Stimulated activated naive CD8-positive, alpha-beta T cell treated with anti-CD3 and anti-CD28 coated beads, Interleukin-15, Interleukin-2, amounts not matched to agents 100 ng/mL and 50 ng/mL, for 24 hours (primary cell): ENCODE measurements around the gene TLCD4.
"Not testable (repeated sequence)": the region's sequence is repeated elsewhere in the genome, so short reads cannot be mapped to it uniquely, and the experiment has no call there.

Experiments used
- H3K27ac Mint-ChIP-seq: one replicate; pipeline ENCODE4 v1.8.0; 2021; ENCODE audit warnings: mild to moderate bottlenecking, mixed read lengths
- H3K27me3 Mint-ChIP-seq: one replicate; pipeline ENCODE4 v1.8.0; 2021; ENCODE audit warnings: mixed read lengths
- H3K36me3 Mint-ChIP-seq: one replicate; pipeline ENCODE4 v1.8.0; 2021; ENCODE audit warnings: low read depth, mixed read lengths
- H3K4me1 Mint-ChIP-seq: one replicate; pipeline ENCODE4 v1.8.0; 2021; ENCODE audit warnings: low read depth, mixed read lengths
- H3K4me3 Mint-ChIP-seq: one replicate; pipeline ENCODE4 v1.8.0; 2021; ENCODE audit warnings: mild to moderate bottlenecking, mixed read lengths
- H3K9me3 Mint-ChIP-seq: one replicate; pipeline ENCODE4 v1.8.0; 2021; ENCODE audit warnings: mixed read lengths

Gene TLCD4

GRCh38 chr1:95154096-95154495, 36.9 kb downstream of the TLCD4 start:
- H3K36me3 Mint-ChIP-seq = no peaks in the 10 kb centered on the region
- no peak overlapping the region for H3K4me3 Mint-ChIP-seq

GRCh38 chr1:95165569-95165968, 48.4 kb downstream of the TLCD4 start:
- not testable (repeated sequence) for H3K36me3 Mint-ChIP-seq, H3K4me3 Mint-ChIP-seq, H3K4me1 Mint-ChIP-seq, H3K9me3 Mint-ChIP-seq, H3K27ac Mint-ChIP-seq
- H3K27me3 Mint-ChIP-seq = peaks cover 11% of the 10 kb centered on the region

More at GRCh38 chr1:95154096-95154495, 36.9 kb downstream of the TLCD4 start:
- H3K27ac Mint-ChIP-seq = no peak overlapping the region
- H3K9me3 Mint-ChIP-seq = no peaks in the 10 kb centered on the region
- no peaks in the 10 kb centered on the region for H3K4me1 Mint-ChIP-seq
- H3K27me3 Mint-ChIP-seq = peaks cover 5% of the 10 kb centered on the region
